Lower lobe of right lung (tissue), 2 donors: ENCODE data around the gene ATRN. TPM values are rescaled to one million over a fixed set of nuclear protein-coding genes. Genes with fewer than 3 reads are reported as not detected.

ENCODE experiments used
- ATAC-seq, 2 donors: fragments of 200-7000 bp; cut with Tn5 transposase; one replicate each; pipeline ENCODE4 v1.9.1; 2020 to 2022; ENCODE audit warnings: mild to moderate bottlenecking in 2 of 2, moderate library complexity in 2 of 2
- DNase-seq: peaks from one replicate; pipeline ENCODE4 v3.0.0-alpha.2; 2020
- H3K27ac ChIP-seq: fragments of 200-600 bp; one replicate; pipeline ENCODE4 v1.8.0; 2022
- H3K27me3 ChIP-seq: fragments of 200-600 bp; one replicate; pipeline ENCODE4 v1.8.0; 2022; ENCODE audit warnings: low read depth
- H3K36me3 ChIP-seq: fragments of 200-600 bp; one replicate; pipeline ENCODE4 v1.8.0; 2022; ENCODE audit warnings: mild to moderate bottlenecking
- H3K4me1 ChIP-seq: fragments of 200-600 bp; one replicate; pipeline ENCODE4 v1.8.0; 2022
- H3K4me3 ChIP-seq: fragments of 200-600 bp; one replicate; pipeline ENCODE4 v1.8.0; 2022; ENCODE audit warnings: mild to moderate bottlenecking
- H3K9me3 ChIP-seq: fragments of 200-600 bp; one replicate; pipeline ENCODE4 v1.8.0; 2022
- intact Hi-C: fragments of 100-400 bp; cut with DNase I; formaldehyde crosslinking; loops from one replicate; pipeline ENCODE4 v1.11.0; 2022
- total RNA-seq: library from RNA; stranded (reverse); fragmentation: NEBNext Ultra II Directional; extraction: Animal tissue kit (Norgen Biotek cat#: 25700); gene quantifications from one replicate; pipeline ENCODE4 v1.2.1, GENCODE V29; 2021
- TF ChIP-seq, protein P1 (sequence below): fragments of 200-600 bp; IDR thresholded peaks from one replicate; pipeline ENCODE4 v1.8.0; 2022; ENCODE audit warnings: antibody characterized with exemption, mild to moderate bottlenecking
- donor health status: DM: no; HTN: yes; CAD: no; lungs with severe emphysema.

The ATRN gene
- total RNA-seq, 1 donor from 2014 or later = 29.2 TPM

DNA sequence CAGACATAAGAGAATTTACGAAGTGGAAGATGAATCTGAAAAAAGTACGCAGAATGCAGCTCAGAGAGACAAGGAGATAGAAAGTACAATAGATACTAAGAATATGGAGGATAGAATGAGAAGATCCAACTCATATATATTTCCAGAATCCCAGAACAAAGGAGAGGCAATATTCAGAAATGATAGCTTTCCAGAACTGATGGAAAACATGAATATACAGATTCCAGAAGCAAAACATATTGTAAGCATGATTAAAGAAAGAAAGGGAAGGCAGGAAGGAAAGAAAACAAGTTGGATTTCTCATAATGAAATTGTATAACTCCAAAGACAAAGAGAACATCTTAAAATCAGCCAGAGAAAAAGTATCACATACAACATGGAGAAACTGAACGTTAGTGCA lies 169.4 kb downstream of the ATRN start:
- DNase-seq = no peak
- Histone ChIP-seq H3K27me3 (no peaks in the 10 kb centered on the region), H3K4me1 (no peaks in the 10 kb centered on the region), H3K9me3 (no peaks in the 10 kb centered on the region), H3K27ac (no peak overlapping the region), H3K36me3 (peaks cover 51% of the 10 kb centered on the region), H3K4me3 (no peak overlapping the region)
- TF ChIP-seq, protein P1, sequence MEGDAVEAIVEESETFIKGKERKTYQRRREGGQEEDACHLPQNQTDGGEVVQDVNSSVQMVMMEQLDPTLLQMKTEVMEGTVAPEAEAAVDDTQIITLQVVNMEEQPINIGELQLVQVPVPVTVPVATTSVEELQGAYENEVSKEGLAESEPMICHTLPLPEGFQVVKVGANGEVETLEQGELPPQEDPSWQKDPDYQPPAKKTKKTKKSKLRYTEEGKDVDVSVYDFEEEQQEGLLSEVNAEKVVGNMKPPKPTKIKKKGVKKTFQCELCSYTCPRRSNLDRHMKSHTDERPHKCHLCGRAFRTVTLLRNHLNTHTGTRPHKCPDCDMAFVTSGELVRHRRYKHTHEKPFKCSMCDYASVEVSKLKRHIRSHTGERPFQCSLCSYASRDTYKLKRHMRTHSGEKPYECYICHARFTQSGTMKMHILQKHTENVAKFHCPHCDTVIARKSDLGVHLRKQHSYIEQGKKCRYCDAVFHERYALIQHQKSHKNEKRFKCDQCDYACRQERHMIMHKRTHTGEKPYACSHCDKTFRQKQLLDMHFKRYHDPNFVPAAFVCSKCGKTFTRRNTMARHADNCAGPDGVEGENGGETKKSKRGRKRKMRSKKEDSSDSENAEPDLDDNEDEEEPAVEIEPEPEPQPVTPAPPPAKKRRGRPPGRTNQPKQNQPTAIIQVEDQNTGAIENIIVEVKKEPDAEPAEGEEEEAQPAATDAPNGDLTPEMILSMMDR = no peak
- no peak for ATAC-seq
- intact Hi-C loops = no loop called here

DNA sequence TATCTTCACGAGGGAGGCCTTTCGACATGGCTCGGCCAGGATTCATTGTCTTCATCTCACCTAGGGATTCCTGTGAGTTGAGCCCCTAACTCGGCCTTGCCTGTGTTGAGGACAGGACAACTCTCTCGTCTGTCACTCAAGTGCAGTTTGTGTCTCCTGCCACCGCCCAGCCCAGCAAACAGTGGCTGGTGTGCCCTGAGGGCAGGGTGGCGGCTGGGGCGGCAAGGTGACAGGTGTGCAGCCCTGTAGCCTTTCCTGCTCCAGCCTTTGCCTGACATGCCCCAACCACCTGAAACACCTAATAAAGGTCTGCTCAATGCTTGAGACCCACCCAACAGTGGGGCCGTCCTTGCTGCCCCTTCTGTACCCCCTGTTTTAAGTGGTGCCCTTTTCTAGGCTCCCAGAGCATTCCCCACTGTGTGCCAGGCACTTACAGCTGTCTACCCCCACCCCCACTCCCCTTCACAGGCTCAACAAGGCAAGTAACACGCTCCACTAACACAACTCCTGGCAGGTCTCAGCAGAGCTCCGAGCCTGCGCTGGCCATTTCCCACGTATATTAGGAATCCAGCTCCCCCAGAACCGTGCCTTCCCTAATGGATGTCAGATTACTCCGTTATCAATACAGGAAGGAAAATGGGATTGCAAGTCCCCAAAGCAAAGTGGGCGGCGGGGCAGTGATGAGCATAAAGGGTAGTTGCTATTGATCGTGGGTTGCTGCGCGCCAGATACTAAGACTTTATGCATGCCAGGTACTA lies 174.7 kb downstream of the ATRN start:
- Histone ChIP-seq H3K36me3 (peaks cover 85% of the 10 kb centered on the region), H3K27ac (no peak overlapping the region), H3K9me3 (no peaks in the 10 kb centered on the region), H3K4me3 (no peak overlapping the region), H3K27me3 (no peaks in the 10 kb centered on the region), H3K4me1 (no peaks in the 10 kb centered on the region)
- intact Hi-C loops = no loop called here
- TF ChIP-seq, protein P1 = no peak
- ATAC-seq = no peak
- DNase-seq = no peak

DNA sequence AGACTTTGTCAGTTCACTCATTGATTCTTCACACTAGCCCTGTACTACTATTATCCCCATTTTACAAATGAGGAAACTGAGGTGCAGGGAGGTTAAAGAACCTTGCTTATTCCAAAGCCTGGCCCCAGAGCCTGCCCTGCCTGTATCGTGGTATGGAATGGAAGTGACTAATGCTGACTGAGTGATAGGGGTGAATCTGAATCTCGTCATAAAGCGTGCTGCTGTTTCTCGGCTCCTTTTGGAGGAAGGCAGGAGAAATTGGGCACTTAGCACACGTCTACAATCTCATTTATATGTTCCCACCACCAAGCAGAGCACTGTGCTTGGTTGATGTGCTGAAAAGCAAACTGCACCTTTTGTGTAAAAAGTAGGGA lies 175.2 kb downstream of the ATRN start:
- intact Hi-C loops = no loop called here
- peaks cover 81% of the 10 kb centered on the region for H3K36me3 ChIP-seq
- TF ChIP-seq, protein P1 = no peak

DNA sequence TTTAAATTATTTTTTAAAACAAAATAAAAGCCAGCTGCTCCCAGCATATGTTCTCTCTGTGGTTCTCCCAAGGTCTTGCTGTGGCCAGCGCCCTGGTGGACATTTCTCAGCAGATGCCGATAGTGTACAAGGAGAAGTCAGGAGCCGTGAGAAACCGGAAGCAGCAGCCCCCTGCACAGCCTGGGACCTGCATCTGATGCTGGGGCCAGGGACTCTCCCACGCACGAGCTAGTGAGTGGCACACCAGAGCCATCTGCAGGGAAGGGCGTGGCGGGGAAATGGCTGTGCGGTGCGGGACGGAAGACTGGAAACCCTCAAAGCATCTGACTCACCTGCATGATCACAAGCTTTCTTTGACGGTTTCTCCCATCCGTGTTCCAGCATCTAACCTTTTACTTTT lies 175.8 kb downstream of the ATRN start:
- TF ChIP-seq, protein P1 = no peak
- H3K27ac ChIP-seq = no peak overlapping the region
- intact Hi-C loops = no loop called here
- H3K4me3 ChIP-seq = no peak overlapping the region
- H3K27me3 ChIP-seq = no peaks in the 10 kb centered on the region
- DNase-seq (no peak), ATAC-seq (no peak)
- H3K36me3 ChIP-seq = peaks cover 80% of the 10 kb centered on the region
- H3K9me3 ChIP-seq = no peaks in the 10 kb centered on the region
- no peaks in the 10 kb centered on the region for H3K4me1 ChIP-seq

More for the DNA sequence above, 175.2 kb downstream of the ATRN start:
- ATAC-seq = no peak
- DNase-seq = no peak
- no peaks in the 10 kb centered on the region for H3K4me1 ChIP-seq
- H3K27ac ChIP-seq = no peak overlapping the region
- no peaks in the 10 kb centered on the region for H3K9me3 ChIP-seq
- H3K27me3 ChIP-seq = no peaks in the 10 kb centered on the region
- no peak overlapping the region for H3K4me3 ChIP-seq

DNA sequence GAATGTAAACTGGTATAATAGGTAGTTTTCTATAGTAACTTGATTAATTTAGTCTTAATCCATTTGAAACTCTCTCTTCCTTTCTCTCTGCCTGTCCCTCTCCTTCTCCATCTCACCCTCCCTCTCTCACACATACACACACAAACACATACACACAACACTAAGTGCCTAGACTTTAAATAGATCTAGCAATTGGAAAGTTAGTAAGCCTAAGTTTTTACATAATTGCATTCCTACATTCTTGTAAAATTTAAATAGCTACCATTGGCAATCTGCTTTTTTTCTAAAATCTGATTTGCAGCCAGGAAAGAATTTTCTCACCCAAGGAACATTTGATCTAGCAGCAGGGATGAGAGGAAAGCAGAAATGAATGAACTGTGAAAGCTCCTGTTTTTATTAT lies 176.7 kb downstream of the ATRN start:
- H3K27me3 ChIP-seq = no peaks in the 10 kb centered on the region
- H3K36me3 ChIP-seq = peaks cover 72% of the 10 kb centered on the region
- ATAC-seq (no peak), DNase-seq (no peak)
- H3K9me3 ChIP-seq = no peaks in the 10 kb centered on the region
- intact Hi-C loops = no loop called here
- H3K4me3 ChIP-seq = no peak overlapping the region
- TF ChIP-seq, protein P1 = no peak
- H3K4me1 ChIP-seq = no peaks in the 10 kb centered on the region
- H3K27ac ChIP-seq = no peak overlapping the region
